ENCODE measurements around the gene PCSK7. TPM values are rescaled to one million over a fixed set of nuclear protein-coding genes. Genes with fewer than 3 reads are reported as not detected.

PCSK7 gene
- total and polyA plus RNA-seq, 2 experiments from 2014 or later: 25.9 to 33.0 TPM

- 96% methylated on average over 22 of the region's 22 CpGs for WGBS (ENCODE audit: low lambda C conversion rate, missing lambda C conversion rate)
- Histone ChIP-seq H3K79me2 (peaks cover 7% of the 10 kb centered on the region), H2AFZ (no peak overlapping the region), H3K36me3 (replicated peaks; ENCODE audit: insufficient read depth, low read depth) (no peaks in the 10 kb centered on the region), H3K4me2 (no peak overlapping the region), H3K9me3 (ENCODE audit: low read depth) (no peaks in the 10 kb centered on the region), H3K4me3 (no peak overlapping the region), H3K27ac (no peak overlapping the region), H3K9me2 (replicated peaks; ENCODE audit: insufficient read depth) (no peaks in the 10 kb centered on the region), H4K20me1 (ENCODE audit: insufficient read depth, poor library complexity, severe bottlenecking) (no peaks in the 10 kb centered on the region), H3K4me1 (ENCODE audit: insufficient read depth) (peaks cover 13% of the 10 kb centered on the region), H3K27me3 (no peaks in the 10 kb centered on the region)
- no peak for TF ChIP-seq CTCF (IDR thresholded peaks at IDR 0.05; ENCODE audit: poor library complexity)
- no peak for TF ChIP-seq EZH2phosphoT487 (IDR thresholded peaks at IDR 0.05; ENCODE audit: low read depth, severe bottlenecking, unreplicated experiment)
- no peak for TF ChIP-seq EZH2 (IDR thresholded peaks at IDR 0.05; ENCODE audit: borderline replicate concordance)
- DNase-seq (ENCODE audit: low spot score): no peak
Observed at GRCh38 chr11:117181586-117182550, 50.0 kb downstream of the PCSK7 start.

- peaks cover 13% of the 10 kb centered on the region for H3K4me1 ChIP-seq (ENCODE audit: insufficient read depth)
- peaks cover 7% of the 10 kb centered on the region for H3K79me2 ChIP-seq
- no peaks in the 10 kb centered on the region for H4K20me1 ChIP-seq (ENCODE audit: insufficient read depth, poor library complexity, severe bottlenecking)
- H3K9me3 ChIP-seq (ENCODE audit: low read depth): no peaks in the 10 kb centered on the region
- peak overlapping the region; percentile 95 for H3K27ac ChIP-seq
- H3K36me3 ChIP-seq (replicated peaks; ENCODE audit: insufficient read depth, low read depth): no peaks in the 10 kb centered on the region
- H3K4me3 ChIP-seq: no peak overlapping the region
- no peaks in the 10 kb centered on the region for H3K9me2 ChIP-seq (replicated peaks; ENCODE audit: insufficient read depth)
- peak overlapping the region; percentile 82 for H3K4me2 ChIP-seq
- TF ChIP-seq EZH2phosphoT487 (IDR thresholded peaks at IDR 0.05; ENCODE audit: low read depth, severe bottlenecking, unreplicated experiment) (no peak), EZH2 (IDR thresholded peaks at IDR 0.05; ENCODE audit: borderline replicate concordance) (no peak), CTCF (IDR thresholded peaks at IDR 0.05; ENCODE audit: poor library complexity) (peak; percentile 44)
- 69% methylated on average over 22 of the region's 22 CpGs for WGBS (ENCODE audit: low lambda C conversion rate, missing lambda C conversion rate)
- no peak overlapping the region for H2AFZ ChIP-seq
- H3K27me3 ChIP-seq: no peaks in the 10 kb centered on the region
- peak; percentile 65 for DNase-seq (ENCODE audit: low spot score)
Observed at GRCh38 chr11:117180661-117181585, 51.0 kb downstream of the PCSK7 start.

- 44% methylated on average over 4 of the region's 4 CpGs for WGBS (ENCODE audit: low lambda C conversion rate, missing lambda C conversion rate)
- Histone ChIP-seq H3K4me1 (ENCODE audit: insufficient read depth) (peaks cover 13% of the 10 kb centered on the region), H3K27me3 (no peaks in the 10 kb centered on the region), H3K9me2 (replicated peaks; ENCODE audit: insufficient read depth) (no peaks in the 10 kb centered on the region), H4K20me1 (ENCODE audit: insufficient read depth, poor library complexity, severe bottlenecking) (no peaks in the 10 kb centered on the region), H3K36me3 (replicated peaks; ENCODE audit: insufficient read depth, low read depth) (no peaks in the 10 kb centered on the region), H3K79me2 (peaks cover 7% of the 10 kb centered on the region), H3K9me3 (ENCODE audit: low read depth) (no peaks in the 10 kb centered on the region), H3K4me2 (peak overlapping the region; percentile 82), H3K4me3 (peak overlapping the region; percentile 46), H3K27ac (peak overlapping the region; percentile 95), H2AFZ (no peak overlapping the region)
- DNase-seq (ENCODE audit: low spot score): no peak
- TF ChIP-seq EZH2phosphoT487 (IDR thresholded peaks at IDR 0.05; ENCODE audit: low read depth, severe bottlenecking, unreplicated experiment) (no peak), EZH2 (IDR thresholded peaks at IDR 0.05; ENCODE audit: borderline replicate concordance) (no peak), CTCF (IDR thresholded peaks at IDR 0.05; ENCODE audit: poor library complexity) (no peak)
Observed at GRCh38 chr11:117180020-117180419, 51.9 kb downstream of the PCSK7 start.

All from hepatocyte (in vitro differentiated cells).